Neural cell (in vitro differentiated cells): Measurements from ENCODE around the gene DSCAM.

ENCODE experiments used
- CTCF ChIP-seq: fragments of 450-650 bp; IDR thresholded peaks from 2 replicates; pipeline ENCODE4 v1.5.1; 2014; ENCODE audit warnings: antibody characterized with exemption, mild to moderate bottlenecking, moderate library complexity; ENCODE audit not compliant: poor library complexity, severe bottlenecking
- EP300 ChIP-seq: fragments of 450-650 bp; conservative IDR thresholded peaks from 2 replicates; pipeline ENCODE4 v1.6.1; 2014; ENCODE audit warnings: antibody characterized with exemption, mild to moderate bottlenecking, moderate library complexity; ENCODE audit not compliant: poor library complexity, severe bottlenecking
- EZH2 ChIP-seq: fragments of 200-600, 300-800 bp; shearing (Covaris generic), sonication (generic); IDR thresholded peaks from 2 replicates; pipeline ENCODE4 v1.6.1; 2014; ENCODE audit warnings: antibody characterized with exemption, low read length, borderline replicate concordance, mild to moderate bottlenecking; ENCODE audit not compliant: insufficient read depth, poor library complexity, severe bottlenecking
- POLR2AphosphoS5 ChIP-seq: IDR thresholded peaks from 2 replicates; pipeline ENCODE4 v1.6.1; 2012
- RAD21 ChIP-seq: fragments of 450-650 bp; conservative IDR thresholded peaks from 2 replicates; pipeline ENCODE4 v1.6.1; 2014; ENCODE audit warnings: antibody characterized with exemption, mild to moderate bottlenecking, moderate library complexity
- SMC3 ChIP-seq: fragments of 450-650 bp; conservative IDR thresholded peaks from 2 replicates; pipeline ENCODE4 v1.6.1; 2014; ENCODE audit warnings: antibody characterized with exemption, mild to moderate bottlenecking, moderate library complexity; ENCODE audit not compliant: poor library complexity
- TAF1 ChIP-seq: IDR thresholded peaks from 2 replicates; pipeline ENCODE4 v1.6.1; 2012; ENCODE audit warnings: low read depth
- TF ChIP-seq, protein P1 (sequence below): IDR thresholded peaks from 2 replicates; pipeline ENCODE4 v1.6.1; 2012; ENCODE audit warnings: borderline replicate concordance

GRCh38 chr21:40765811-40766210, 81.1 kb downstream of the DSCAM start:
- TF ChIP-seq CTCF (no peak), EZH2 (no peak), EP300 (no peak), RAD21 (no peak), POLR2AphosphoS5 (peak; percentile 44), TAF1 (no peak), SMC3 (no peak)
- TF ChIP-seq, protein P1, sequence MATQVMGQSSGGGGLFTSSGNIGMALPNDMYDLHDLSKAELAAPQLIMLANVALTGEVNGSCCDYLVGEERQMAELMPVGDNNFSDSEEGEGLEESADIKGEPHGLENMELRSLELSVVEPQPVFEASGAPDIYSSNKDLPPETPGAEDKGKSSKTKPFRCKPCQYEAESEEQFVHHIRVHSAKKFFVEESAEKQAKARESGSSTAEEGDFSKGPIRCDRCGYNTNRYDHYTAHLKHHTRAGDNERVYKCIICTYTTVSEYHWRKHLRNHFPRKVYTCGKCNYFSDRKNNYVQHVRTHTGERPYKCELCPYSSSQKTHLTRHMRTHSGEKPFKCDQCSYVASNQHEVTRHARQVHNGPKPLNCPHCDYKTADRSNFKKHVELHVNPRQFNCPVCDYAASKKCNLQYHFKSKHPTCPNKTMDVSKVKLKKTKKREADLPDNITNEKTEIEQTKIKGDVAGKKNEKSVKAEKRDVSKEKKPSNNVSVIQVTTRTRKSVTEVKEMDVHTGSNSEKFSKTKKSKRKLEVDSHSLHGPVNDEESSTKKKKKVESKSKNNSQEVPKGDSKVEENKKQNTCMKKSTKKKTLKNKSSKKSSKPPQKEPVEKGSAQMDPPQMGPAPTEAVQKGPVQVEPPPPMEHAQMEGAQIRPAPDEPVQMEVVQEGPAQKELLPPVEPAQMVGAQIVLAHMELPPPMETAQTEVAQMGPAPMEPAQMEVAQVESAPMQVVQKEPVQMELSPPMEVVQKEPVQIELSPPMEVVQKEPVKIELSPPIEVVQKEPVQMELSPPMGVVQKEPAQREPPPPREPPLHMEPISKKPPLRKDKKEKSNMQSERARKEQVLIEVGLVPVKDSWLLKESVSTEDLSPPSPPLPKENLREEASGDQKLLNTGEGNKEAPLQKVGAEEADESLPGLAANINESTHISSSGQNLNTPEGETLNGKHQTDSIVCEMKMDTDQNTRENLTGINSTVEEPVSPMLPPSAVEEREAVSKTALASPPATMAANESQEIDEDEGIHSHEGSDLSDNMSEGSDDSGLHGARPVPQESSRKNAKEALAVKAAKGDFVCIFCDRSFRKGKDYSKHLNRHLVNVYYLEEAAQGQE = no peak
